ENCODE data around the gene PIK3C3. TPM values are rescaled to one million over a fixed set of nuclear protein-coding genes. Genes with fewer than 3 reads are reported as not detected.

The PIK3C3 gene
- total and polyA plus RNA-seq, 2 of the 8 experiments (the other 6 are each of a cell fraction or from before 2014, with no cell fraction given), result 15.3 to 47.4 TPM

DNA sequence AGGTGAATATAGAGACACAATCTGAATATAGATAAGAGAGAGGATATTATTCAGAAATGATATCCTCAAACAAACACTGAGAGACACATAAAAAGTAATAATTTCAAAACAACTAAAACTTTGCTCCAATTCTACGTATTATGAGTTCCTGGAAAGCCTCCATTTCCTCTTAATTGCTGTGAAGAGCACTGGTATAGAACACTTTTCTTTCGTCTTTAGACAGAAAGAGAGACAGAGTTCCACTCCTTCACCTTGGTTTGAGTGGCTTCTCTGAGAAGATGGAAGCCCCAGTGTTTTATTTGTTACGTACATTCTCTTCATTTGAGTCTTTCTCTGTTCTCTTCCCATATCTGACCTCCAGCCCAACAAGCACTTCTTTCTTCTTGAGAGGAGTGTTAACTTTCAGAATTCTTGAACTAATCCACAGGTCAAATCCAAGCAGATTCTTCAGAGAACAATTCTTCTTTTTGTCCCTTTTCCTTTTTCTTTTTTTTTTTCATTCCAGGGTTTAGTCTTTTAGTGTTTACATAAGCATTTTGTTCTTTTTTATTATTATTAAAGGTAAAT, 6.4 kb upstream of the PIK3C3 start:
- Histone ChIP-seq H3K4me3 (ENCODE audit: extremely low read depth in 1 of 4, insufficient read depth in 2 of 4, low read depth in 3 of 4, low read length in 4 of 4) (no peak overlapping the region), H3K23ac (ENCODE audit: insufficient read length) (no peak overlapping the region), H2BK5ac (ENCODE audit: low read depth, low read length) (no peak overlapping the region), H3K27me3 (replicated peaks in 1 of 4; ENCODE audit: control insufficient read depth in 3 of 4, extremely low read depth in 1 of 4, insufficient read depth in 3 of 4, low read length in 3 of 4) (no peaks in the 10 kb centered on the region; a peak in 1 of 7 replicates), H3K23me2 (ENCODE audit: low read depth, low read length) (no peaks in the 10 kb centered on the region), H4K20me1 (replicated peaks in 1 of 2; ENCODE audit: control insufficient read depth in 1 of 2, insufficient read depth in 2 of 2, low read length in 2 of 2) (no peaks in the 10 kb centered on the region), H2AK5ac (ENCODE audit: low read depth, low read length) (no peak overlapping the region), H3K4me1 (replicated peaks in 1 of 4; ENCODE audit: control insufficient read depth in 3 of 4, insufficient read depth in 4 of 4, low read length in 3 of 4) (no peaks in the 10 kb centered on the region), H2BK12ac (ENCODE audit: low read depth, low read length) (no peak overlapping the region), H4K8ac (ENCODE audit: extremely low read depth, insufficient read depth, low read length) (no peak overlapping the region), H3K79me2 (ENCODE audit: control insufficient read depth in 1 of 2, insufficient read depth in 2 of 2, low read length in 2 of 2) (no peaks in the 10 kb centered on the region), H3K9me3 (ENCODE audit: insufficient read depth in 2 of 2, low read depth in 1 of 2, low read length in 1 of 2) (no peaks in the 10 kb centered on the region), H2BK20ac (ENCODE audit: low read length) (no peak overlapping the region), H4K5ac (ENCODE audit: insufficient read length, low read depth, low read length) (no peak overlapping the region), H3K27ac (ENCODE audit: low read depth, low read length) (no peak overlapping the region), H3K36me3 (ENCODE audit: control insufficient read depth in 2 of 4, insufficient read depth in 4 of 4, low read length in 3 of 4) (no peaks in the 10 kb centered on the region), H3K4ac (replicated peaks; ENCODE audit: insufficient read length, low read depth, low read length) (no peak overlapping the region), H3K18ac (ENCODE audit: extremely low read depth, low read length) (no peak overlapping the region), H2BK120ac (replicated peaks; ENCODE audit: low read depth, low read length) (no peak overlapping the region), H2BK15ac (ENCODE audit: low read length) (no peak overlapping the region), H3K4me2 (ENCODE audit: insufficient read depth in 1 of 2, low read depth in 2 of 2, low read length in 2 of 2) (no peak overlapping the region), H3K79me1 (ENCODE audit: low read depth, low read length) (no peaks in the 10 kb centered on the region), H2AFZ (ENCODE audit: low read length) (peak overlapping the region; percentile 29; the same call in 1 of the 2 replicates), H3K56ac (replicated peaks; ENCODE audit: insufficient read length, low read depth, low read length) (no peak overlapping the region), H3K14ac (ENCODE audit: insufficient read length) (no peak overlapping the region), H3K9ac (replicated peaks in 1 of 4; ENCODE audit: extremely low read depth in 1 of 4, low read depth in 3 of 4, low read length in 3 of 4) (no peak overlapping the region), H4K91ac (replicated peaks; ENCODE audit: insufficient read length, low read length) (no peak overlapping the region)
- TF ChIP-seq CBX8 (IDR thresholded peaks at IDR 0.05; ENCODE audit: borderline replicate concordance, low read depth, low read length) (no peak), SIX5 (IDR thresholded peaks at IDR 0.05; ENCODE audit: low read depth, low read length) (no peak), TCF12 (IDR thresholded peaks at IDR 0.05; ENCODE audit: low read depth, low read length) (no peak), SIRT6 (IDR thresholded peaks at IDR 0.05; ENCODE audit: low read length) (no peak), BRCA1 (IDR thresholded peaks at IDR 0.05; ENCODE audit: low read depth, low read length) (no peak), SP2 (IDR thresholded peaks at IDR 0.05; ENCODE audit: low read length) (no peak), POLR2AphosphoS5 (IDR thresholded peaks at IDR 0.05; ENCODE audit: low read depth, low read length) (no peak), CBX5 (IDR thresholded peaks at IDR 0.05; ENCODE audit: low read depth, low read length) (no peak), RNF2 (IDR thresholded peaks at IDR 0.05; ENCODE audit: borderline replicate concordance, low read depth, low read length, missing control alignments, poor library complexity, severe bottlenecking) (no peak), FOSL1 (IDR thresholded peaks at IDR 0.05; ENCODE audit: insufficient read depth, low read depth, low read length) (no peak), PHF8 (conservative IDR thresholded peaks at IDR 0.05; ENCODE audit: low read depth, low read length) (no peak)
- TF ChIP-seq, protein P1, sequence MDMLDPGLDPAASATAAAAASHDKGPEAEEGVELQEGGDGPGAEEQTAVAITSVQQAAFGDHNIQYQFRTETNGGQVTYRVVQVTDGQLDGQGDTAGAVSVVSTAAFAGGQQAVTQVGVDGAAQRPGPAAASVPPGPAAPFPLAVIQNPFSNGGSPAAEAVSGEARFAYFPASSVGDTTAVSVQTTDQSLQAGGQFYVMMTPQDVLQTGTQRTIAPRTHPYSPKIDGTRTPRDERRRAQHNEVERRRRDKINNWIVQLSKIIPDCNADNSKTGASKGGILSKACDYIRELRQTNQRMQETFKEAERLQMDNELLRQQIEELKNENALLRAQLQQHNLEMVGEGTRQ (IDR thresholded peaks at IDR 0.05; ENCODE audit: low read length), result no peak
- POLR2A ChIA-PET (ENCODE audit: partially characterized antibody), result no interaction called here
- CTCF ChIA-PET (ENCODE audit: partially characterized antibody), result no interaction called here
- FAIRE-seq, result no peak
- no peak for DNase-seq (ENCODE audit: low read depth in 1 of 2, low spot score in 2 of 2)
- 89% methylated on average over 3 of the region's 3 CpGs; no CpG with 5 or more reads in 1 of the 2 experiments for WGBS, 2 experiments (ENCODE audit: extremely low coverage in 1 of 2, insufficient coverage in 1 of 2, insufficient read length in 1 of 2, insufficient replicate concordance in 2 of 2, low coverage in 1 of 2, low lambda C conversion rate in 2 of 2, missing lambda C conversion rate in 1 of 2)
